ENCODE data around the gene PEX14.

The PEX14 gene

DNA sequence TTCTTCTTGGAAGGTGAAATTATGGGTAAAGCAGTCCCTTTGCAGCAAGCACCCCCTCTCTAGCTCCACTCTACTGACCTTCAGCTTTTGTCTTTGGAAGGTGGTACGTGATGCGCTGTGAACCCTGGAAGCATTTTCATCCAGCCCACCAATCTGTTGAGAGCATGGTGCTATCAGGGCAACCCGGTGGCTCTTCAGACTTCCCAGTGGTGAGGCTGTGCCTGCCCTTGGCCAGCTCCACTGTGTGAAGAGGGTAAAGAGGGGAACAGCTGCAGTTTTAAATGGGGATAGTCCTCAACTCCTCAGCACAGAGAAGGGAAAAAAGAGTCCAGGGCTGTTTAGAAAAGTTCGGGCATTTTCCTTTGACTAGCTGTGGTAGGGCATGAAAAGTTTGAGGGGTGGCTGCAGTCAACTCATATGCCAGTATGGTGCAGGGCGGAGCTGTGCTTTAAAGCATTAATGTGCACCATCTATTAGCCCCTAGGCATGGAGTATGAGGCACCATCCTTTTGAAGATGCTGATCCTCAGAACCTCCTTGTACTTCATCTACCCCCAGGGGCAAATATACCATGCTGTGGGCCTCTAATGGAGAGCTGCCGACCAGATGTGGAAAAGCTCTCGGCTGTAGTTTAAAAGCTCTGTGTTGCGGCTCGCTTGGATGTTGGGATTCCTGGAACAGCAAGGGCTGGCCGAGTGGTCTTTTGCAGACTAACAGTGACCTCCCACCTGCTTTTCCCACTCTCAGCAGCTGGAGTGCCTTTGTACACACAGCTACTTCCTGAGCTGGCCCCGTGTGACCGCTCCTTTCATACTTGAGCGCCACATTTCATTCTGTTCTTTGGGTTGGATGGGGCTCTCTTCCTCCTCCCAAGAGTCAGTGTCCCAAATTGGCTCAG lies 123.0 kb downstream of the PEX14 start:
- DNase-seq (ENCODE audit: low spot score): no peak

DNA sequence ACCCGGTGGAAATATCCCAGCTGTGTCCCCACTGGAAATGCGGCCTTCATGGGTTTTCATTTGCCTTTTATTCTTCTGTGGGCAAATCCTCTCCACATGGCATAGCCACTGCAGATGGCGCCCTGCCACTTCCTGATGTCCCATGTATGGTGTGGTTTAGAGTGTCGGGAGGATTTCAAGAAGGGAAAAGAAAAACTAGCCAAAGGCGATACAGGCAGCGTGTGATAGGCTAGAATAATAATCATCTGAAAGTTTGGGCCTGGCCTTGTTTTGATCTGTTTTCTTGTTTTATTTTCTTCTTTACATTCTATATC lies 123.6 kb downstream of the PEX14 start:
- peak; percentile 60 for DNase-seq (ENCODE audit: low spot score)

DNA sequence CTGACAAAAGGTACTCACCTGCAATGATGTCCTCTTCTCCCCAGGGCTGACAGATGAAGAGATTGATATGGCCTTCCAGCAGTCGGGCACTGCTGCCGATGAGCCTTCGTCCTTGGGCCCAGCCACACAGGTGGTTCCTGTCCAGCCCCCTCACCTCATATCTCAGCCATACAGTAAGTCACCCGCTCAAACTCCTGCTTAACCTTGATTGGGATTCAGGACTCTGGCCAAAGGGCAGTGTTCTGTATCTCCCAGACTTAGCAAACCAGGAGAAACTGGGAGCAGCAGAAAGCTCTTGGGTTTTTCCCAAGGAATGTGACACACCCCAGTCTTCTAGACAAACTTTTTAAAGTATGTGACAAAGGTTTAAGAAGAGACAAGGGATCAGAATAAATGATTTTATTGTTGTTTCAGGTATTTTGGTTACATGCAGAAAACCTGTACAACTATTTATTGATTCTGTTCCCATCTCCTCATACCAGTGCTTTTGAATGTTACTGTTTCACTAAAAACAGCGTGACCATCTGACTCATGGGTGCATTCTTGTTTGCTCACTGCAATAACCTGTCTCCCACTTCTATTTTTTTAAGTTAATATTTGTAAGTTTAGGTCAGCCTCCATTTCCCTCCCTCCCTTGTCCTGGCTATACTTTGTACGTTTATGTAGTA lies 124.6 kb downstream of the PEX14 start:
- DNase-seq (ENCODE audit: low spot score): no peak

DNA sequence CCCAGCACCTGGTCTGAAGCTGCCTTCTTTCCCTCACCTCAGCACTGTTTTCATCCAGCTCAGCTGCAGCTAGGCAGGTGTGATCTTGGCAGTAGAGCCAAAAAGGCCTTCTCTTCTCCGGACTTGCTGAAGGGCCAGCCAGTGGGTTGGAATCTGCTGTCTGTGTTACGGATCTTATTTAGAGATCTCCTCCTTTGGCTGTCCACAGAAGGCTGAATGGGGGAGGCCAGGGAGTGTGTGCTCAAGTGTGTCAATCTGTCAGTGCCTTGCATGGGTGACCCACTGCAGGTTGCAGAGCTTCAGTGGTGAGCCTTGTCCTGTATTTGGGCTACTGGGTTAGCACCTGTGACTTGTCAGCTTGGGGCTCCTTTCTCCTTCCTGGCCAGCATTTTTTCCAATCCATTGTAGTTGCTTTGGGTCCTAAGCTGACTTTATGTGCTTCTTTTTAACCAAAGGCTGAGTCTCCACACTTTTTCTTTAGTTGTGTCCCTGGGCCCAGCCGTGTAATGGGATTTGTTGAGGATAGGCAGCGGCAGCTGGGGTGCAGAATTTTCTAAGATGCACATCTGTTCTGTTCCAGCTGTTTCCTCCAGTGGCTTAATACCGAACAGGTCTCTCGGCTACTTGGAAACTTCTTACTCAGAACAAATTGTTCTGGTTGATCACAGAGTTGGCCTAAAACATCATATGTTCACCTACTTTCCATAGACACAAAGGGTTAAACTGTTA lies 126.8 kb downstream of the PEX14 start:
- DNase-seq (ENCODE audit: low spot score): no peak

DNA sequence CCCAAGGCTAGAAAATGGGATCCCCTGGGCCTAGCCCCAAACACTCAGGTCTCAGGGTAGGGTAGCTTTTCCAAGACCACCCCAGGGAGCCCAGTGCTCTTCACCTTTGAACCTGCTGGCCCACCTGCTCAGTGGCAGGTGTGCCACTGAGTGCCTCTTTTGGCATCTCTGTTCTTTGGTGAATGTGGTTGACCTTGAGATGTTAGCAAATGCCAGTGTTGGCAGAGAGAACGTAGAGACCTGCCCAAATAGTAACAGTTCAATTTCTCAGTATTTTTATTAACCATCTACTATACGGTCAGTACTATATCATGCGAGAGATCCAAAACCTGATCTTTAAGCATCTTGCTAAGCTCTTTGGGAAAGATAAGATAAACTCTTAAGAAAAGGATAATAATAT lies 128.2 kb downstream of the PEX14 start:
- DNase-seq (ENCODE audit: low spot score): no peak

DNA sequence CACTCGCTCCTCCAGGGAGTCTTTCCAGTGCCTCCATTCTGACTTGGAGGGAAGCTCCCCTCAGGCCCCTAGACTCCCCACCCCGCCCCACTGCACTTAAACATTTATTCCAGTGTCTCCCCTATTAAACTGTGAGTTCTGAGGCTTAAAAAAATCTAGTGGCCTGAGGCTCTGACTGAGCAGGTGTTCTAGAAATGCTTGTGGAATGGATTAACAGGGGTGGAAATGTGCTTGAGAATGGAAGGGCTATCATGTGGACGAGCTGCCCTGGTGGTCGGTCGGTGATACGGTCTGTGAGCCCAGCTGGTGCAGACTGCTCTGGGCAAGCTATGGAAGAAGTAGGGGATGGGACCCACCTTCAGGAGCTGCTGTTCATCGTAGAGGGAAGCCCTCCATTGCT lies 130.2 kb downstream of the PEX14 start:
- DNase-seq (ENCODE audit: low spot score): no peak

DNA sequence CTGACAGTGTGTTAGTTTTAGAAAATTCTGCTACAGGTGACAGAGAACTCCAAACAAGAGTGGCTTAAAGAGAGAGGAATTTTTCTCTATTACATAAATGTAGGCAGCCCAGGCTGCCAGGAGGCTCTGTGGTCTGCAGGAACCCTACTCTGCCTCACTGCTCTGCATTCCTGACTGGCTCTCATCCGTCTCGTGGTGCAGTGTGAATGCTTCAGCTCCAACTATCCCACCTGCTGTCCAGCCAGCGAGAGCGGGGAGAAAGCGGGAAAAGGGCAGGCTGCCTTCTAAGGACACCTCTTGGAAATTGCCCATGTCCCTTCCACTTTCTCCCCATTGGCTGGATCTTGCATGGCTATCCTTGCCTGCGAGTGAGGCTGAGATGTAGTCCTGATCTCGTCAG lies 131.3 kb downstream of the PEX14 start:
- no peak for DNase-seq (ENCODE audit: low spot score)

DNA sequence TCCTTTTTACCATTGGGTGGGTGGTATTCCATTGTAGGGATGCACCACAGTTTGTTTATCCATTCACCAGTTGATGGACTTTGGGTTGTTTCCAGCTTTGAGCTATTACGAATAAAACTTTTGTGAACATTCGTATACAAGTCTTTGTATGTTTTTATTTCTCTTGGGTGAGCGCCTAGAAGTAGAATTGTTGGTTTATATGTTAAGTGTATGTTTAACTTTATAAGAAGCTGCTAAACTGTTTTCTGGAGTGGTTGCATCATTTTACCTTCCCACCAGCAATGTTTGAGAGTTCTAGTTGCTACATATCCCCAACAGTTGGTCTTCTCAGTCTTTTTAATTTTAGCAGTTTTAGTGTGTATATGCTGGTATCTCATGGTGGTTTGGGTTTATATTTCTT lies 132.5 kb downstream of the PEX14 start:
- DNase-seq (ENCODE audit: low spot score): no peak

DNA sequence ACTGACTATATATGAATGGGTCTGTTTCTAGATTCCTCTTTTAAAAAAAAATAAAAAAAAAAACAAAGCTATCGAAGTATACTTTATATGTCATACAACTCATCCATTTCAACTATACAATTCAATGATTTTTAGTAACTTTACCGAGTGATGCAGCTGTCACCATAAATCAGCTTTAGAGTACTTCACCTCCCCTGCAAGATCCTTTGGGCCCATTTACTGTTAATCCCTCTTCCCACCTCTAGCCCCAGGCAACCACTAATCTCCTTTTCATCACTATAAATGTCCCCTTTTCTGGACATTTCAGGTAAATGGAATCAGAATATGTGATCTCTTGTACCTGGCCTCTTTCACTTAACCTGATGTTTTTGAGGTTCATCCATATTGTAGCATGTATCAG lies 133.9 kb downstream of the PEX14 start:
- DNase-seq (ENCODE audit: low spot score): no peak

DNA sequence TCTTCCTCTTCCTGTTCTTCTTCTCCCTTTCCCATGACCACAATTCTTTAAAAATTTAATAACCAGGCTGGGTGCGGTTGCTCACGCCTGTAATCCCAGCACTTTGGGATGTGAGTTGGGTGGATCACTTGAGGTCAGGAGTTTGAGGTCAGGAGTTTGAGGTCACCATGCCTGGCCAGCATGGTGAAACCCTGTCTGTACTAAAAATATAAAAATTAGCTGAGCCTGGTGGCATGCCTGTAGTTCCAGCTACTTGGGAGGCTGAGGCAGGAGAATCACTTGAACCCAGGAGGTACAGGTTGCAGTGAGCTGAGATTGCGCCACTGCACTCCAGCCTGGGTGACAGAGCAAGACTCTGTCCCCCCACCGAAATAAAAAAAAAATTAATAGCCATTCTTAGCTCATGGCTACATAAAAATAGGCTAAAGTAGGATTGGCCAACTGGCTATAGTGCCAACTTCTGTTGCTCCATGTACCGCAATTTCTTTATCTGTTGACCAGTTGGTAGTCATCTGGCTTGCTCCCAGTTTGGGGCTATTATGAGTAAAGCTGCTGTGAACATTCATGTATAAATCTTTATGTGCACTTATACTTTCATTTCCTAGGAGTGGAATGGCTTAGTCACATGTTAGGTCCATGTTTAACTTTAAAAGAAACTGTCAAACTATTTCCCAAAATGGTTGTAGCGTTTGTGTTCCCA lies 136.3 kb downstream of the PEX14 start:
- DNase-seq (ENCODE audit: low spot score): no peak

DNA sequence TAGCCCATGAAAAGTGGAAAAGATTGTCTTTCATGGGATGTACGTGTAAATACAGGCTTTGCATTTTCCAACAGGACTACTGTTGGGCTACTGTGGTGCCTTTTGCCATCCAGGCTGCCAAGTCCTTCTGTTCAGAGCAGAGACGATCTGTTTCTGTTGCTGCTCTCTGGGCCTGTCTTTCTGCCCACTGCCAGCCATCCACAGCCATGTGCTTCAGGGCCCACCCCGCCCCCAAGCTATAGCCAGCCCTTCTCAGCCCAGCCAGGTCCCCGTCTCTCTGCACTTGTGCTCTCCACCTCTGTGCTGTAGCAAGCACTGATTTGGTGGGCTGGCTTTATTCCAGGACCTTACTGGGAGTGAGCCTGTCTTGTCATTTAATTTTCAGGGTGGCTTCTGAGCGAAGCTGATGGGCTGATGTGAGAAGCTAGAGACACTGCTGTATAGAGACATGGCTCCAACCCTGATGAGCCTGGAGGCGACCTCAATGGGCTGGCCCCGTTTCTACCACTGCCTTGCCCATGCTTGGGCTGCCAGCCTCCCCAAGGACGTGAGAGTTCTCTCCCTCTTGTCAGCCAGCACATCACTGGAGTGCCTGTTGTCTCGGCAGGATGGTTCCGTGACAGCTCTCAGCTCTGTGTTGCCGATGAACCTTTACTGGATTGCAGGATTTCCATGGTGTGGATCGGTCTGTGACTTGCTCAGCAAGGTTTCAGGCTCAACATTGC lies 137.8 kb downstream of the PEX14 start:
- DNase-seq (ENCODE audit: low spot score): no peak

DNA sequence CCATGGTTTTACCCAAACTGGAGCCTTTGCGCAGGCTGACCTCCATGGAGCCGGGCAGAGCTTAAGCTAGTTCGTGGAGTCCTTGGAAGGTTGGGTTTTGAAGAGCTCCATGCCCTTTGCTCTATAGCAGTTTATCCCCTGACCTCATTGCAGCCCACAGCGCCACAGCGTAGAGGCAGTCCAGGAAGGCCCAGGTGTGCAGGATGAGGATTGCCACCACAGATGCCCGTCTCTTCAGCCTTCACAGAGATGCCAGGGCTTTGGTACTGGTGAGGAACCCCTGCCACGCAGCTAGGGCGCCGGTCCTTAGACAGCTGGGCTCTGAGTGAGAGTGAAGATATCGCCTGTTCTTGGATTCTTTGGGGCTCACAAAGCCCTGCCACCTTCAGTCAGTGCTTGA lies 138.6 kb downstream of the PEX14 start:
- DNase-seq (ENCODE audit: low spot score): no peak

DNA sequence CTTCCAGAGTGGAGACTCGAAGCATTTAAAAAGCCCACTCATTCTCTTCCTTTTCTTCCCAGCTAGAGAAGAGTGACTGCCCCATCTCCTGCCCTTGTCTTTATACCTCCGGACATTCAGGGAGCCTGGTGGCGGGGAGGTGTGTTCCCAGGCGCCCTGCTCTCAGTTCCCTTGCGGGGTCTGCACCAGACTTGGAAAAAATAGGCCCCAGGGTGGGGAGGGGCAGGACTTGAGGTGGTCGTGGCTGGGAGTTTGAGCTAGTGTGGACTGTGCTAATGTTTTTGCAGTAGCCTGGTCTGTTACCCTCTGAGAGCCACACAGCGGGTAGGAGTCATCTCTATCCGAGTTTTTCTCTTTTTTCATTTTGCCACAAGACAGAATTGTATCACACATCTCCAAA lies 139.1 kb downstream of the PEX14 start:
- DNase-seq (ENCODE audit: low spot score): no peak

DNA sequence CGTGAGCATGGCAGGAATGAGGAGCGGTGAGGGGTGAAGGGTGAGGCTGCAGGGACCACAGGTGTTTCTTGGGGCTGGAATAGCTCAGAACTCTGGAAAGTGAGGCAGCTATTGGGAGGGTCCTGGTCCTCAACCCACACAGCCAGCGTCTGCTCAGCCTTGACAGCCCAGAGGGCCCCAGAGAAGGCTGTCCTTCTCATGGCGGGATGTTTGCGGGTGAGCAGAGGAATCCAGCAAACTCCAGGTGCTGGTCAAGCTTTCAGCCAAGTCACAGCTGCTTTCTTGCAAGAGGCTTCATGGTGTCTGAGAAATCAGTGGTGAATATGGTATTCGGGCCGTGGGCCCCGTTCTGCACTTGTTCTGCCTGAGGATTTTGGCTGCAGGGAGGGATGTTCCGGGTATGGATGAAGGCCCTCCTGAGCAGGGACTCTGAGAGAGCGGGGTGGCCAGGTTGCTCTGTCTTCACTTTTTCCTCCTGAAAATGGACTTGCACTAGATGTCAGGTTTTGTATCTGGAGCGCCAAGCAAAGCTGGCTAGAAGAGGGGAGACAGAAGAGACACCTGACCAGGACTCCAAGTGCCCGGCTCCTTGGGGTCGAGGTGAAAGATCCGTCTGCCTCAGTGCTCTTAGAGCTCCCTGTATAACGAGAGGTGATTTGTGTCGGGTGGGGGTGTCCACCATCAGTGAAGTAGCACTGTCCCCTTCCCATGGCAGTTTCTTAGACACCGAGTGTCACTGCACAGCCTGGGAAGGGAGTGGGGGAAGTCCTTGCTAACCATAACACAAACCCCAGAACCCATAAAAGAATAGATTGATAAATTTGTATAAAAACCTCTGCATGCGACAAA lies 139.9 kb downstream of the PEX14 start:
- DNase-seq (ENCODE audit: low spot score): no peak

DNA sequence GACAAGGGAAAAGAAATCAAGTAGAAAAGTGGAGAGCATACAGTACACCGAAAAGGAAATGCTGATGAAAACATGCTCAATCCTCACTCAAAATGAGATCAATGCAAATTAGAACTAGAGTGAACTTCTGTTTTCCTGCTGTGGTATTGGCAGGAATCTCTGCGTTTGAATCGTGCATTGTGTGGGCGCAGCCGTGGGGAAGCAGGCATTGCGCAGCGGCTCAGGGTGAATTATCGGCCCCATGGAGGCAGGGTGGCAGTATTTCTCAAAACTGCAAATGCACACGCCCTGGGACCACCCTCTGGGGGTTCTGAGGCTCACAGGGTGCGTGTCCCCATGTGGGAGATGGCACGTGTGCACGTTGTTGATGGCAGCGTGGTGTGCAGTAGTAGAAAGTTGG lies 140.6 kb downstream of the PEX14 start:
- DNase-seq (ENCODE audit: low spot score): peak; percentile 46

DNA sequence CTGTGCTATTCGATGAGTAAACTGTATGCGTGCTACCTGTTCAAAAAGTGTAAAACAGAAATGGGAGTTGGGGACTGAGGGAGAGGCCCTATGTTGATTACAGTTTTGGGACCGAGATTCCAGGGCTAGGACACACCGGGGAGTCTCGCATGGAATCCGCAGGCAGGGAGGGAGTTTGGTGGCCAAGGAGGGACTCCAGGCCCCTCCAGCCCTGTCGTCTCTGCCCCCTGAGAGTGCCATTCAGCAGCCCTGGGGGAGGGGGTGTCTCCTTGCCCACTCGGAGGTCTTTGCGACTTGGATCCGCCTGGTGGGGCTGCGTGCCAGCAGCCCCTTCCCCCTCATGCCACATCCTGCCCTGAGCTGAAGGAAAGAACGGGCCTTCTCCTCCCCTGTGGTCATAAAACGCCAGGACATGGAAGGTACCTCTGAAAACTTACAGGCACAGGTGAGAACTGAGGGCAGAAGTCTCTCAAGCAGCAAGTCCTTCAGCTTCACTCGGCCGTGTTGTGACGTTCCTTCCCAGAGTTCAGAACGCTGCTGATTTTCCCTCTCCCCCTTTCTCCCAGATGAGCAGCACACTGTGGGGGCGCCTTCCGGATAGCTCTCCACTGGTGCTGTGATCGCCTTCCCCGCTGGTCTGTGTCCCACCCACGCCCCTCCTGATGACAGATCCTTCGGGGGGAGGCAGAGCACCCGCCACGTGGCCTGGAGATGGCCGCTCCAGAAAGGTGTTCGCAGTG lies 141.4 kb downstream of the PEX14 start:
- no peak for DNase-seq (ENCODE audit: low spot score)

DNA sequence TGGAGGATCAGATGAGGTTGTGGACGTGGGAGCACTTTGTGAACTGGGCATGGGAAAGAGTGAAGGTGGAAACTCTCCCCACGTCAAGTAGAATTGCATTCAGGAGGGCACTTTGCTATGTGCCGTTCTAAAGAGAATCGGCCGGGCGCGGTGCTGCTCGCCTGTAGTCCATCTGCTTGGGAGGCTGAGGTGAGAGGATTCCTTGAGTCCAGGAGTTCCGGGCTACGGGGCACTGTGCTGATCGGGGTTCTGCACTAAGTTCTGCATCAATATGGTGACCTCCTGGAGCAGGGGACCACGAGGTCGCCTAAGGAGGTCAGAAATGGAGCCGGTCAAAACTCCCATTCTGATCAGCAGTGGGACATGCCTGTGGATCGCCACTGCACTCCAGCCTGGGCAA lies 141.9 kb downstream of the PEX14 start:
- no peak for DNase-seq (ENCODE audit: low spot score)

DNA sequence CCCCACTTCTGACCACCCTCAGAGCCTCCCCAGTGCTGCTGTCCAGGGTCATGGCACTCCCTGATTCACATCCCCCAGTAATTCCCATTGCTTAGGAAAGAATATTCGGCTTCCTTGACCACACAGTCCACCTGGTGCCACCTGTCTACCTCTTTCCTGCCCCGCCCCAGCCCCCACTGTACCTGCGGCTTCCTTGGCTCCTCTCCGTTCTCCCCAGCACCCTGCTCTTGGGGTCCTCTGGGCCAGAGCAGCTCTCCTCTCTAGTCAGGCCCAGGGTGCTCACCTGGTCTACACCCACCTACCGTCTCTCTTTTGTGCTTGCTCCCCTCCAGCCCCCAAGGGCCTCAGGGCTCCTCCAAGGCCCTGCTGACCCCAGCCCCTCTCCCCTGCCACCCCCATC lies 142.6 kb downstream of the PEX14 start:
- no peak for DNase-seq (ENCODE audit: low spot score)

DNA sequence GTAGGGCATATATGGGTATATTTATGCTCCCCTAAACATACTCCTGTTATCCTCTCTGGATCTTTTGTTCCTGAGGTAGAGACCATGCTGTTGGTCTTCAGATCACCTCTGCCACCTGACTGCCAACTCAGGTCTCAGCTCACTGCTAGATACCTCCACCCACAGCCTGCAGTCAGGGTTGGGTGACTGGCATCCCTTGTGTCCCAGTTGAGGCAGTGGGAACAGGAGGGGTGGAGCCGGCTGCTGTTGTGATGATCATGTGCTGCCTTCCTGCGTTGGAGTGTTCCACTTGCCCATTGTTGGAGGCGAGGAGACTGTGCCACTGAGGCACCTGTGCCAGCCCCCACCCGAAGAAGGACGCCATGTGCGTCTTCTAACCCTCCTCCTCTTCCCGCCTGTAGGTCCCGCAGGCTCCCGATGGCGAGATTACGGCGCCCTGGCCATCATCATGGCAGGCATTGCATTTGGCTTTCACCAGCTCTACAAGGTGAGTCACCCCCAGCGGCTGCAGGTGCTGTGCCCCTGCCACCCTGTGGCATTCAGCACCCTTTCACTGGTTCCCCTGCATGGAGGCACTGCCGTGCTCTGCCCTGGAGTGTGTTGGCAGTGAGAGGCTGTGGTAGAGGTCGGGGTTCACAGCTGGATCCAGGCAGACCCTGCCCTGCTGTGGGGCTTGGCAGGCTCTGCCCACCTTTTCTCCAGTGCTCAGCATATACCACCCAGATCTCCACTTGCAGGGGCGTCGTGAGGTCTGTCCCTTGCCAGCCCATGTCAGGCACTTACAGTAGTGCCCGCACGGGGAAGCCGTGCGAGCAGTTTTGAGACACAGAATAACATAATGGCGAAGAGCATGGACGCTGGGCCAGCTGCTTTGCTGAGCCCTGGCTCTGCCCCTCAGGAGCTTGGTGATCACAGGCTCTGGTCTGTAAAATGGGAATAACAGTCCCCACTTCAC lies 143.5 kb downstream of the PEX14 start:
- DNase-seq (ENCODE audit: low spot score): no peak
